K562 (cell line): ENCODE data around the gene PRCD. TPM values are rescaled to one million over a fixed set of nuclear protein-coding genes. Genes with fewer than 3 reads are reported as not detected.

Experiments used
- ASH1L ChIP-seq: fragments of 450-650 bp; IDR thresholded peaks from 2 replicates; pipeline ENCODE4 v1.6.1; 2018; ENCODE audit warnings: borderline replicate concordance, mild to moderate bottlenecking, low read depth; ENCODE audit not compliant: partially characterized antibody
- DDX20 ChIP-seq: fragments of 450-650 bp; IDR thresholded peaks from 2 replicates; pipeline ENCODE4 v1.6.1; 2016; ENCODE audit warnings: missing genetic modification characterization, low read depth, mild to moderate bottlenecking, missing compliant biosample characterization, moderate library complexity
- FUS ChIP-seq: fragments of 200-400 bp; formaldehyde crosslinking; optimal IDR thresholded peaks from 2 replicates; pipeline ENCODE3; 2017; ENCODE audit warnings: low read depth, low read length
- HMGN3 ChIP-seq: IDR thresholded peaks from 2 replicates; pipeline ENCODE4 v1.6.1; 2011; ENCODE audit warnings: borderline replicate concordance, low read depth, mild to moderate bottlenecking, mixed read lengths, low read length; ENCODE audit not compliant: insufficient read length; ENCODE audit errors: extremely low read depth
- KDM2B ChIP-seq: fragments of 250-450 bp; sonication (Bioruptor Pico); IDR thresholded peaks from 2 replicates; pipeline ENCODE4 v1.8.0; 2021; ENCODE audit warnings: mild to moderate bottlenecking, moderate library complexity
- KLF6 ChIP-seq: fragments of 250-450 bp; sonication (Bioruptor Pico); IDR thresholded peaks from 2 replicates; pipeline ENCODE4 v1.4.0; 2020; ENCODE audit warnings: mild to moderate bottlenecking, moderate library complexity, borderline replicate concordance
- LARP7 ChIP-seq: fragments of 450-650 bp; IDR thresholded peaks from 2 replicates; pipeline ENCODE4 v1.6.1; 2016
- MAZ ChIP-seq, 2 experiments: fragments of 450-650 bp in 1 of 2; sonication (generic) in 1 of 2; formaldehyde crosslinking; IDR thresholded peaks in 1 of 2; conservative IDR thresholded peaks in 1 of 2; 2 replicates each; pipeline versions ENCODE4 v1.4.0 to v1.5.0; 2020; ENCODE audit warnings: mild to moderate bottlenecking in 1 of 2, missing genetic modification reagents in 1 of 2
- NCOA4 ChIP-seq: fragments of 450-650 bp; IDR thresholded peaks from 2 replicates; pipeline ENCODE4 v1.6.1; 2018; ENCODE audit warnings: mild to moderate bottlenecking; ENCODE audit not compliant: partially characterized antibody
- NRF1 ChIP-seq, 2 experiments: fragments of 450-650 bp; IDR thresholded peaks in 1 of 2; conservative IDR thresholded peaks in 1 of 2; 2 replicates each; pipeline ENCODE4 v1.6.1; 2014; ENCODE audit warnings: mild to moderate bottlenecking in 2 of 2
- PHF20 ChIP-seq: fragments of 450-650 bp; IDR thresholded peaks from 2 replicates; pipeline ENCODE4 v1.6.1; 2018; ENCODE audit not compliant: partially characterized antibody
- SMARCC2 ChIP-seq: fragments of 450-650 bp; IDR thresholded peaks from 2 replicates; pipeline ENCODE4 v1.6.1; 2017; ENCODE audit warnings: antibody characterized with exemption, moderate library complexity, mild to moderate bottlenecking, low read depth
- SMC3 ChIP-seq: conservative IDR thresholded peaks from 2 replicates; pipeline ENCODE4 v1.6.1; 2011; ENCODE audit warnings: low read depth, low read length, improper control_type of control experiment; ENCODE audit not compliant: insufficient read depth
- ZFP1 ChIP-seq: fragments of 450-650 bp; formaldehyde crosslinking; IDR thresholded peaks from 2 replicates; pipeline ENCODE4 v1.4.0; 2020; ENCODE audit warnings: mild to moderate bottlenecking, mixed read lengths
- ZNF24 ChIP-seq: fragments of 450-650 bp; IDR thresholded peaks from 2 replicates; pipeline ENCODE4 v1.6.1; 2016
- ZNF583 ChIP-seq: fragments of 250-450 bp; sonication (Bioruptor Pico); IDR thresholded peaks from 2 replicates; pipeline ENCODE4 v1.4.0; 2020
- ZNF695 ChIP-seq: fragments of 450-650 bp; formaldehyde crosslinking; IDR thresholded peaks from 2 replicates; pipeline ENCODE4 v1.4.0; 2020; ENCODE audit warnings: mild to moderate bottlenecking, moderate library complexity
- ZNF780A ChIP-seq: fragments of 250-450 bp; sonication (Bioruptor Pico); IDR thresholded peaks from 2 replicates; pipeline ENCODE4 v1.5.0; 2021; ENCODE audit warnings: mild to moderate bottlenecking
- polyA plus RNA-seq, 8 experiments: library from polyadenylated mRNA; depleted of rRNA in 4 of 8; stranded (reverse) in 5 of 8; unstranded in 3 of 8; fragments of >200 nt; fragmentation: Nextera tagmentation in 2 of 8; fragmentation: Illumina TruSeq in 1 of 8; extraction: Ambion mirVana in 2 of 8; extraction: Trizol in 1 of 8; gene quantifications; 2 replicates each; pipeline versions ENCODE4 v1.2.1 to v1.2.3, GENCODE V29; 2011 to 2014; ENCODE audit warnings: inconsistent platforms in 1 of 8, missing spikeins in 1 of 8
- total RNA-seq, 7 experiments: library from RNA; depleted of rRNA in 6 of 7; stranded (reverse); fragments of >200 nt in 6 of 7; fragmentation: Illumina TruSeq in 2 of 7; extraction: Trizol in 2 of 7; gene quantifications; 2 replicates each; pipeline versions ENCODE4 v1.2.1 to v1.2.3, GENCODE V29; 2011 to 2021; ENCODE audit warnings: low replicate concordance in 1 of 7
- TF ChIP-seq, protein P1 (sequence below): sonication (generic); formaldehyde crosslinking; IDR thresholded peaks from 2 replicates; pipeline ENCODE4 v1.8.0; 2022; ENCODE audit warnings: missing genetic modification reagents, mild to moderate bottlenecking, moderate library complexity, borderline replicate concordance
- TF ChIP-seq, protein P2 (sequence below), 2 experiments: IDR thresholded peaks; 2 replicates each; pipeline ENCODE4 v1.6.1; 2011; ENCODE audit warnings: borderline replicate concordance in 1 of 2, control low read depth in 1 of 2, low read depth in 1 of 2, low read length in 1 of 2, mild to moderate bottlenecking in 1 of 2, mixed read lengths in 1 of 2, moderate library complexity in 1 of 2; ENCODE audit not compliant: insufficient read depth in 1 of 2, insufficient read length in 1 of 2, poor library complexity in 1 of 2, severe bottlenecking in 1 of 2; ENCODE audit errors: extremely low read depth in 1 of 2
- TF ChIP-seq, protein P3 (sequence below): fragments of 450-650 bp; IDR thresholded peaks from 2 replicates; pipeline ENCODE4 v1.6.1; 2014; ENCODE audit warnings: low read depth, mild to moderate bottlenecking, moderate library complexity, borderline replicate concordance
- TF ChIP-seq, protein P4 (sequence below): fragments of 450-650 bp; formaldehyde crosslinking; IDR thresholded peaks from 2 replicates; pipeline ENCODE4 v1.4.0; 2020; ENCODE audit warnings: mild to moderate bottlenecking, moderate library complexity

The PRCD gene
- total and polyA plus RNA-seq, 9 of the 15 experiments (the other 6 are each of a cell fraction or from before 2014, with no cell fraction given) = 0.20 to 0.25 (median 0.21) TPM; not detected in 6

DNA sequence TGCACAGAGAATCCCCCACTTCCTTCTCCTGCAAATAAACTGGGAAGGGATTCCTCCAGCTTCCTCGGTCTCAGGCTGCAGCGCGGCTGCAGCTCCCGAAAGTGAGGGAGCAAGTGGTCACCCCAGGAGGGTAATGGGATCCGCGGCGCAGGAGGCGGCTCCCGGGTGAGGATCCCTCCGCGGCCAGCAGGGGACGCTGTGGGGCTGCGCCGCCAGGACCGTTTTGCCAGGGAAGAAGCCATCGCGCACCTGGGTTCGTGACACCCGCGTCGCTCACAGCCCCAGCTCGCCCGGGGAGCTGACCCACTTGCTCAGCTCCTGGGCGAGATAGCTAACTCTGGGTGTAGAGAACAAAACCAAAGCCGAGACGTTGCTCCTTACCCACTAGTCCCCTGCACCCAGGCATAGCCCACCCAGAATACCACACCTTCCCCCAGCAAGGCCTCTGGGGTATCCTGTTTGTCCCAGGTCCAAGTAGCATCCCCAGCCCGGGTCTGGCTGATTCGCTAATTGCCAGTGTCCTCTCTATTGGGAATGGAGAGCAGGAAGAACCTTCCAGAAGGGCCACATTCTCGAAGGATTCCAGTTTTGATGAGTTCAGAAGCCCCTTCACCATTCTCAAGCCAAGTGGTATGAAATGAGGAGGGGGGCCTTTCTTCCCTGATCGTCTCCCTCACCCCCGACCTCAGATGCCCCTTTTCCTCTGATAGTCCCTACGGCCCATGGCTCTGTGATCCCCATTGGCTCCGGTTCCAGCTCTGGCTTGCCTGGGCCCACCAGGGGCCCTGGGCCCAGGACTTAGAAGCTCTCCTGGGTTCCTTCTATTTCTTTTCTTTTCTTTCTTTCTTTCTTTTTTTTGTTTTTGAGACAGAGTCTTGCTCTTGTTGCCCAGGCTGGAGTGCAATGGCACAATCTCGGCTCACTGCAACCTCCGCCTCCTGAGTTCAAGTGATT is 16.5 kb upstream of the PRCD start (continued):
- TF ChIP-seq SMARCC2 (no peak), FUS (no peak), DDX20 (tag) (no peak), HMGN3 (peak; percentile 66), ASH1L (no peak), NCOA4 (no peak), ZNF780A (CRISPR knock-in tag) (no peak), SMC3 (peak; percentile 97), KDM2B (peak; percentile 20; the same call in 1 of the 2 replicates), ZNF583 (no peak), LARP7 (no peak), NRF1 (conservative IDR thresholded peaks at IDR 0.05 in 1 of 2, IDR thresholded peaks at IDR 0.05 in 1 of 2) (peak in 1 of 2 experiments; percentile 59; a peak in 3 of 4 replicates), ZFP1 (CRISPR knock-in tag) (no peak), MAZ (CRISPR knock-in tag; conservative IDR thresholded peaks at IDR 0.05 in 1 of 2, IDR thresholded peaks at IDR 0.05 in 1 of 2) (peak in 1 of 2 experiments; percentile 83; a peak in 3 of 4 replicates), ZNF695 (CRISPR knock-in tag) (no peak), PHF20 (no peak), KLF6 (CRISPR knock-in tag) (no peak), ZNF24 (no peak; the same call in 1 of the 2 replicates)
- TF ChIP-seq, protein P1, sequence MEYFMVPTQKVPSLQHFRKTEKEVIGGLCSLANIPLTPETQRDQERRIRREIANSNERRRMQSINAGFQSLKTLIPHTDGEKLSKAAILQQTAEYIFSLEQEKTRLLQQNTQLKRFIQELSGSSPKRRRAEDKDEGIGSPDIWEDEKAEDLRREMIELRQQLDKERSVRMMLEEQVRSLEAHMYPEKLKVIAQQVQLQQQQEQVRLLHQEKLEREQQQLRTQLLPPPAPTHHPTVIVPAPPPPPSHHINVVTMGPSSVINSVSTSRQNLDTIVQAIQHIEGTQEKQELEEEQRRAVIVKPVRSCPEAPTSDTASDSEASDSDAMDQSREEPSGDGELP (CRISPR knock-in tag) = peak; percentile 57; the same call in 1 of the 2 replicates
- TF ChIP-seq, protein P2, sequence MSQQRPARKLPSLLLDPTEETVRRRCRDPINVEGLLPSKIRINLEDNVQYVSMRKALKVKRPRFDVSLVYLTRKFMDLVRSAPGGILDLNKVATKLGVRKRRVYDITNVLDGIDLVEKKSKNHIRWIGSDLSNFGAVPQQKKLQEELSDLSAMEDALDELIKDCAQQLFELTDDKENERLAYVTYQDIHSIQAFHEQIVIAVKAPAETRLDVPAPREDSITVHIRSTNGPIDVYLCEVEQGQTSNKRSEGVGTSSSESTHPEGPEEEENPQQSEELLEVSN (IDR thresholded peaks at IDR 0.05; ENCODE audit: borderline replicate concordance in 1 of 2, extremely low read depth in 1 of 2, insufficient read depth in 1 of 2, insufficient read length in 1 of 2, low read depth in 1 of 2, low read length in 1 of 2, poor library complexity in 1 of 2, severe bottlenecking in 1 of 2) = peak in 1 of 2 experiments; percentile 22
- TF ChIP-seq, protein P3, sequence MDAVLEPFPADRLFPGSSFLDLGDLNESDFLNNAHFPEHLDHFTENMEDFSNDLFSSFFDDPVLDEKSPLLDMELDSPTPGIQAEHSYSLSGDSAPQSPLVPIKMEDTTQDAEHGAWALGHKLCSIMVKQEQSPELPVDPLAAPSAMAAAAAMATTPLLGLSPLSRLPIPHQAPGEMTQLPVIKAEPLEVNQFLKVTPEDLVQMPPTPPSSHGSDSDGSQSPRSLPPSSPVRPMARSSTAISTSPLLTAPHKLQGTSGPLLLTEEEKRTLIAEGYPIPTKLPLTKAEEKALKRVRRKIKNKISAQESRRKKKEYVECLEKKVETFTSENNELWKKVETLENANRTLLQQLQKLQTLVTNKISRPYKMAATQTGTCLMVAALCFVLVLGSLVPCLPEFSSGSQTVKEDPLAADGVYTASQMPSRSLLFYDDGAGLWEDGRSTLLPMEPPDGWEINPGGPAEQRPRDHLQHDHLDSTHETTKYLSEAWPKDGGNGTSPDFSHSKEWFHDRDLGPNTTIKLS = no peak
- TF ChIP-seq, protein P4, sequence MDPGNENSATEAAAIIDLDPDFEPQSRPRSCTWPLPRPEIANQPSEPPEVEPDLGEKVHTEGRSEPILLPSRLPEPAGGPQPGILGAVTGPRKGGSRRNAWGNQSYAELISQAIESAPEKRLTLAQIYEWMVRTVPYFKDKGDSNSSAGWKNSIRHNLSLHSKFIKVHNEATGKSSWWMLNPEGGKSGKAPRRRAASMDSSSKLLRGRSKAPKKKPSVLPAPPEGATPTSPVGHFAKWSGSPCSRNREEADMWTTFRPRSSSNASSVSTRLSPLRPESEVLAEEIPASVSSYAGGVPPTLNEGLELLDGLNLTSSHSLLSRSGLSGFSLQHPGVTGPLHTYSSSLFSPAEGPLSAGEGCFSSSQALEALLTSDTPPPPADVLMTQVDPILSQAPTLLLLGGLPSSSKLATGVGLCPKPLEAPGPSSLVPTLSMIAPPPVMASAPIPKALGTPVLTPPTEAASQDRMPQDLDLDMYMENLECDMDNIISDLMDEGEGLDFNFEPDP (CRISPR knock-in tag) = no peak
